Ureter (tissue), 1 donor: ENCODE results near the gene CALN1. TPM values are rescaled to one million over a fixed set of nuclear protein-coding genes. Genes with fewer than 3 reads are reported as not detected.

Experiments used
- DNase-seq: peaks from one replicate; pipeline ENCODE4 v3.0.0-alpha.2; 2020; ENCODE audit warnings: low spot score
- total RNA-seq: library from RNA; stranded (reverse); gene quantifications from one replicate; pipeline ENCODE4 v1.2.4, GENCODE V29; 2023
- donor health status: DM: yes; HTN: yes; CAD: no.

CALN1 gene
- total RNA-seq, 1 donor from 2014 or later: not detected

GRCh38 chr7:71750290-71750689 is 661.8 kb downstream of the CALN1 start:
- DNase-seq: no peak

GRCh38 chr7:71746006-71746405 is 666.1 kb downstream of the CALN1 start:
- DNase-seq: no peak

DNA sequence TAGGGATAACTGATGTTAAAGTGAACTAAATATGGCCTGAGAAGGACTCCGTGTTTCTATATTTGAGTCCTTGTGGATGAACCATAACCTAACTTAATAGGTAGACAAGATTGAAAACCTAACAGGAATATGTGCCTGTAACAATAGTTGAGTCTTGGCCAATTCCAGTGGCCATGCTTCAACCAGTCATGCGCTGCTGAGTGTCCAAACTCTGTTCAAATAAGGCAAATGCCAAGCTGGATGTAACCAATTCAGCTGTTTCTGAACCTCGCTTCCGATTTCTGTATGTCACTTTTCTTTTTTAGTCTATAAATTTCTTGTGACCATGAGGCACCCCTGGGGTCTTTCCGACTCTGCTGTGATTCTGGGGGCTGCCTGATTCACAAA is 672.0 kb downstream of the CALN1 start:
- DNase-seq: peak; percentile 7

GRCh38 chr7:71739520-71740173 is 672.5 kb downstream of the CALN1 start:
- peak; percentile 29 for DNase-seq

- peak; percentile 29 for DNase-seq
Observed at GRCh38 chr7:71737931-71738540, 674.1 kb downstream of the CALN1 start.

DNA sequence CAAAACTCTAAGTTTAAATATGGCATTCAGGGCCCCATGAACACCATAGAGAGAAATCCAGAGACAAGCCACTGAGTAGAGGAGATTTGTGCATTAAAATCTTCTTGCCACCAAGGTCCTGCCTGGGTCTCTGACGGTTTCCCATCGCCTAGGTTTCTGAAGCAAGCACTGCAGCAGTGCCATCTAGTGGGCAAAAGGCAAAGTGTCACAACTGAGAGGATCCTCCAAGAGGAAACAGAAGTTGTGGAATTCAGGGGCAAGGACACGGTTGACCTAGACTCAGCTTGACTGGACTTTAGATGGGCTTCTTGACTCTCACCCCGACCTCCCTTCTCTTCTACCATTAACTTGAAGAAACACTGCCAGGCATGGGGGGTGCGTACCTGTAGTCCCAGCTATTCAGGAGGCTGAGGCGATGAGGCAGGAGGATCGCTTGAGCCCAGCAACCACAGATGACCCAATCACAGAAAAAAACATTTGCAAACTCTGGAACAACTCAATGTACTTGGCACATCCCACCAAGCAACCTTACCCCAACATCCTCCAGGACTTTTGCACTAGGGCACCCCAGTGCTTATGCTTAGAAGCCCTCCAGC is 676.1 kb downstream of the CALN1 start:
- peak; percentile 68 for DNase-seq

DNA sequence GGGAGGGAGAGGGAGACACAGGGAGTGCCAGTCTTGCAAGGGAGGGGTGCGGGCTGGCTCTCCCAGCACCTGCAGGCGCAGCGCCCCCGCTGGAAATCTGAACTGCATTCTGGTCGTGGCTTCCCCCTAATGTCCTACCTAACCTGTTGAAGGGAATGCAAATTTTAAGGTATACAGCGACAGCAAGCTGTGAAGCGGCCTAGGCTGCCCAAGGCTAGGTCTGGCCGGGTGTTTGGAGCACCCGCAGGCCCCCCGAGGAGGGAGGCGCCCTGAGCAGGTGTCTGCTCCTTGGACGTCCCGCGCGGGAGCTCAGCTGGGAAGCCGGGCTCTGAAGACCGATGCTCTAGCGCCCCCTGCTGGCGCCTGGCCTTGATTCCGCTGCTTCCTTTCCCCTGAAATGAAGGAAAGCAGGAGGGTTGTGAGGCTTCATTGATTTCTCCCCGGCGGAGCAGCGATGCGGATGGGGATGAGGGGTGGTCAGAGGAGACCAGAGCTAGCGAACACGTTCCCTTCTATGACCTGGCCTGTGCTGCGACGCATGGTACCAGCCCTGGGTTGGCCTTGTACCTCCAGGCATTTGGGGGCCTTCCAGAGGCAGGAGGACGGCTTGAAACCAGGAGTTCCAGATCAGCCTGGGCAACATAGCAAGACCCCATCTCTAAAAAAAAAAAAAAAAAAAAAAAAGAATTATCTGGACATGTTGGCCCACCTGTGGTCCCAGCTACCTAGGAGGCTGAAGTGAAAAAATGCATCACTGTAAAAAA is 678.8 kb downstream of the CALN1 start:
- peak; percentile 83 for DNase-seq

DNA sequence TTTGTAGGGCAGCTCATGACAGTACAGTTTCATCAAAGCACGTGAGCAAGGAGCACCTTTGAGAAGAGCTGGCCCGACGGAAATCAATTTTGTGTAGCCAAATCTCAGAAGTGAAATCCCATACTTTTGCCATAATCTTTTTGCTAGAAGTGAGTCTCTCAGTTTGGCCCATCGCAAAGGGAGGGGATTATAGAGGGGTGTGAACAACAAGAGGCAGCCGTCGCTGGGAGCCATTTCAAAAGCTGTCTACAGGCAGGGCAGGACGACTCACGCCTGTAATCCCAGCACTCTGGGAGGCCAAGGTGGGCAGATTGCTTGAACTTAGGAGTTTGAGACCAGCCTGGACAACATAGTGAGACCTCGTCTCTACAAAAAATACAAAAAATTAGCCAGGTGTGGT is 680.4 kb downstream of the CALN1 start:
- no peak for DNase-seq
